ENCODE data around the gene KRTAP10-3.

Gene KRTAP10-3

DNA sequence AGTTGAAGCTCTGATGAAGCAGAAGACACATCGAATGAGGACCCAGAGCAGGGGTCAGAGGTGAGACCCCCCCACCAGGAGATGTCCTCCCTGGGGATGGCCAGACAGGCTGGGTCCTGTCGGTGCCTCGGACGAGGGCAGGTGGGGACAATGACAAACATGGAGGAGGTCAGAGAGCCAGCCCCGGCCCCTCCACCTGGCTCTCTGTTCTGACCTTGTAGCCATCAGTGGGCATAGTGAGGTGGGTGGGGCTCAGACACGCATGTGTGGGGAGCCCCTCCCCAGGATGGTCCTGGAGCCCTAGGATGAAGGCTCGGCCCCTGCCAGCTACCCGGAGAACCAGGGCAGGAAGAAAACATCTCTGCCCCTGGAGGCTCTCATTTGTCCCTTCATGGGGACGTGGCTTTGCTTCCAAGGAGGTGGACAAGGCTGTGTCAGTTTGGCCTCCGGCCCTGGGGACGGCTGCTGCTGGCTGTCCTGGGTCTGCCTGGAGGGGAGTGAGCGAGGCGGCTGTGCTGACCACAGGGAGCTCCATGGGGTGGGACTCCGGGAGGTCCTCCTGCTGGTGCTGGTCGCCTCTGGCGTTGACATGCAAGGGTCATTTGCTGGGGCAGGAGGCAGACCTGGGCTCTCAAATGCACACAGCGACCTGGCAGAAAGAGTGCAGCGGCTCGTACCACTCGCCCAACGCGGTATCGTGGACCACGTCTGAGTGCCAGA lies 31.2 kb upstream of the KRTAP10-3 start:
- Histone ChIP-seq H2AFZ (ENCODE audit: low read length) (no peak overlapping the region), H2BK5ac (ENCODE audit: low read length) (peak overlapping the region; percentile 85), H2BK120ac (ENCODE audit: low read depth, low read length) (peak overlapping the region; percentile 78), H3K14ac (ENCODE audit: low read length) (peak overlapping the region; percentile 76), H3K4me2 (ENCODE audit: insufficient read depth, low read length, poor library complexity, severe bottlenecking) (no peak overlapping the region), H3K9ac (ENCODE audit: low read depth, low read length, poor library complexity) (no peak overlapping the region), H4K91ac (ENCODE audit: low read depth, low read length, poor library complexity) (no peak overlapping the region), H4K8ac (ENCODE audit: low read depth, low read length) (peak overlapping the region; percentile 59), H3K4me1 (ENCODE audit: control insufficient read depth in 2 of 2, insufficient read depth in 1 of 2, low read depth in 1 of 2, low read length in 2 of 2) (peaks cover 3 to 6% of the 10 kb centered on the region in 2 donors), H3K4me3 (ENCODE audit: low read length in 2 of 2) (no peak overlapping the region), H2BK15ac (ENCODE audit: low read length) (peak overlapping the region; percentile 79), H3K27ac (replicated peaks; ENCODE audit: low read length) (no peak overlapping the region), H3K27me3 (ENCODE audit: control insufficient read depth in 3 of 3, insufficient read depth in 3 of 3, low read depth in 1 of 3, low read length in 3 of 3) (peaks cover 0 to 3% (median 0%) of the 10 kb centered on the region in 3 experiments), H3K18ac (ENCODE audit: low read length) (peak overlapping the region; percentile 33), H3K9me3 (replicated peaks in 1 of 2; ENCODE audit: control insufficient read depth in 2 of 2, insufficient read depth in 1 of 2, low read depth in 1 of 2, low read length in 2 of 2) (peaks cover 0 to 3% of the 10 kb centered on the region in 2 donors), H3K36me3 (replicated peaks in 1 of 2; ENCODE audit: control insufficient read depth in 2 of 2, insufficient read depth in 2 of 2, low read length in 2 of 2) (no peaks in the 10 kb centered on the region), H2AK5ac (ENCODE audit: low read depth, low read length) (peak overlapping the region; percentile 92), H2BK12ac (ENCODE audit: low read length) (peak overlapping the region; percentile 75), H3K79me1 (ENCODE audit: low read depth, low read length) (peaks cover 3% of the 10 kb centered on the region), H3K4ac (ENCODE audit: low read length) (no peak overlapping the region), H3K23ac (ENCODE audit: low read depth, low read length, poor library complexity) (peak overlapping the region; percentile 57)
- no peak for DNase-seq (ENCODE audit: low spot score)
- no CpG with 5 or more reads among the region's 24 CpGs for WGBS, 2 donors (ENCODE audit: extremely low coverage in 2 of 2, insufficient read length in 2 of 2, insufficient replicate concordance in 1 of 2)

DNA sequence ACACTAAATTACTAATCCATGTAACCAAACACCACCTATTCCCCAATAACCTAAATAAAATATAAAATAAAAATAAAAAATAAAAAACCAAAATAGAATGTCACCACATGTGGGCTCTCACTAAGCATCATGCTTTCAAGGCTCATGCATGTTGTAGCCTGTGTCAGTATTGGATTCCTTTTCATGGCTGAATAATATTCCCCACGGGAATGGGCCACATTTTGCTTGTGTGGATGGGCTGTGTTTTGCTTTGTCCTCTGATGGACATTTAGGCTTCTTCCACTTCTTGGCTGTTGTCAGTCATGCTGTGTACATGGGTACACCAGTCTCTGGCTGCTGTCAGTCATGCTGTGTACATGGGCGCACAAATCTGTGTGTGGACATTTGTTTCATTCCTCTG lies 30.5 kb upstream of the KRTAP10-3 start:
- Histone ChIP-seq H2AFZ (ENCODE audit: low read length) (no peak overlapping the region), H3K36me3 (replicated peaks in 1 of 2; ENCODE audit: control insufficient read depth in 2 of 2, insufficient read depth in 2 of 2, low read length in 2 of 2) (no peaks in the 10 kb centered on the region), H3K27me3 (ENCODE audit: control insufficient read depth in 3 of 3, insufficient read depth in 3 of 3, low read depth in 1 of 3, low read length in 3 of 3) (peaks cover 0 to 4% (median 0%) of the 10 kb centered on the region in 3 experiments), H4K8ac (ENCODE audit: low read depth, low read length) (no peak overlapping the region), H2BK5ac (ENCODE audit: low read length) (no peak overlapping the region), H3K4me2 (ENCODE audit: insufficient read depth, low read length, poor library complexity, severe bottlenecking) (no peak overlapping the region), H3K23ac (ENCODE audit: low read depth, low read length, poor library complexity) (no peak overlapping the region), H2BK15ac (ENCODE audit: low read length) (peak overlapping the region; percentile 79), H3K14ac (ENCODE audit: low read length) (no peak overlapping the region), H3K9me3 (replicated peaks in 1 of 2; ENCODE audit: control insufficient read depth in 2 of 2, insufficient read depth in 1 of 2, low read depth in 1 of 2, low read length in 2 of 2) (peaks cover 0 to 3% of the 10 kb centered on the region in 2 donors), H4K91ac (ENCODE audit: low read depth, low read length, poor library complexity) (no peak overlapping the region), H2BK12ac (ENCODE audit: low read length) (no peak overlapping the region), H3K27ac (replicated peaks; ENCODE audit: low read length) (no peak overlapping the region), H2BK120ac (ENCODE audit: low read depth, low read length) (peak overlapping the region; percentile 78), H3K18ac (ENCODE audit: low read length) (peak overlapping the region; percentile 33), H3K4me1 (ENCODE audit: control insufficient read depth in 2 of 2, insufficient read depth in 1 of 2, low read depth in 1 of 2, low read length in 2 of 2) (peaks cover 3 to 4% of the 10 kb centered on the region in 2 donors), H3K4ac (ENCODE audit: low read length) (no peak overlapping the region), H2AK5ac (ENCODE audit: low read depth, low read length) (peak overlapping the region; percentile 90), H3K9ac (ENCODE audit: low read depth, low read length, poor library complexity) (no peak overlapping the region), H3K4me3 (ENCODE audit: low read length in 2 of 2) (no peak overlapping the region), H3K79me1 (ENCODE audit: low read depth, low read length) (peaks cover 3% of the 10 kb centered on the region)
- no CpG with 5 or more reads among the region's 2 CpGs for WGBS, 2 donors (ENCODE audit: extremely low coverage in 2 of 2, insufficient read length in 2 of 2, insufficient replicate concordance in 1 of 2)
- no peak for DNase-seq (ENCODE audit: low spot score)

DNA sequence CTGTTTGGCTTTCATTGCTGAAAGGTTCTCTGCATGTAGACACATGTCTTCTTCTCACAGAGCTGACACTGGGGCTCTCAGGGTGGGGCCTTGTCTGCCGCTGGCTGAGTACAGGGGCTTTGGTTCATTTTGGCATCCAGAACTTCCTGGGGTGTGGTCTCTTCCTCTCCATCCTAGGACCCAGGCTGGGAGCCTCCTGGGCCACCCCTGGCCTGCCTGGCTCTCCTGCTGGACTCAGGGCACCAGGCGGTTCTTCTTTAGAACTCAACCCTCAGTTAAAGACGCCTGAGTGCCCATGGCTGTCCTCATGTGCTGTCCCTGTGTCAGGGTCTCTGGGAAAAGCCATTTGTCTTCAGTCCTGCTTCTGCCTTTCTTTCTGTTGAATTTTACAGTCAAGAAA lies 27.3 kb upstream of the KRTAP10-3 start:
- H2BK120ac ChIP-seq (ENCODE audit: low read depth, low read length) = no peak overlapping the region
- no peak overlapping the region for H3K27ac ChIP-seq (replicated peaks; ENCODE audit: low read length)
- no peak overlapping the region for H2BK5ac ChIP-seq (ENCODE audit: low read length)
- no peak overlapping the region for H3K9ac ChIP-seq (ENCODE audit: low read depth, low read length, poor library complexity)
- H4K8ac ChIP-seq (ENCODE audit: low read depth, low read length) = no peak overlapping the region
- H3K36me3 ChIP-seq (replicated peaks in 1 of 2; ENCODE audit: control insufficient read depth in 2 of 2, insufficient read depth in 2 of 2, low read length in 2 of 2) = no peaks in the 10 kb centered on the region
- no peak overlapping the region for H4K91ac ChIP-seq (ENCODE audit: low read depth, low read length, poor library complexity)
- DNase-seq (ENCODE audit: low spot score) = no peak
- no peak overlapping the region for H2AK5ac ChIP-seq (ENCODE audit: low read depth, low read length)
- H3K14ac ChIP-seq (ENCODE audit: low read length) = no peak overlapping the region
- no peak overlapping the region for H3K18ac ChIP-seq (ENCODE audit: low read length)
- peaks cover 0 to 6% (median 0%) of the 10 kb centered on the region in 3 experiments for H3K27me3 ChIP-seq (ENCODE audit: control insufficient read depth in 3 of 3, insufficient read depth in 3 of 3, low read depth in 1 of 3, low read length in 3 of 3)
- H3K9me3 ChIP-seq (replicated peaks in 1 of 2; ENCODE audit: control insufficient read depth in 2 of 2, insufficient read depth in 1 of 2, low read depth in 1 of 2, low read length in 2 of 2) = peaks cover 5 to 6% of the 10 kb centered on the region in 2 donors
- no peak overlapping the region for H3K23ac ChIP-seq (ENCODE audit: low read depth, low read length, poor library complexity)
- no peak overlapping the region for H2BK12ac ChIP-seq (ENCODE audit: low read length)
- no peak overlapping the region for H2AFZ ChIP-seq (ENCODE audit: low read length)
- no peak overlapping the region for H3K4ac ChIP-seq (ENCODE audit: low read length)
- no CpG with 5 or more reads among the region's 3 CpGs for WGBS, 2 donors (ENCODE audit: extremely low coverage in 2 of 2, insufficient read length in 2 of 2, insufficient replicate concordance in 1 of 2)
- no peak overlapping the region for H3K4me3 ChIP-seq (ENCODE audit: low read length in 2 of 2)
- no peak overlapping the region for H2BK15ac ChIP-seq (ENCODE audit: low read length)
- no peaks in the 10 kb centered on the region for H3K4me1 ChIP-seq (ENCODE audit: control insufficient read depth in 2 of 2, insufficient read depth in 1 of 2, low read depth in 1 of 2, low read length in 2 of 2)
- no peak overlapping the region for H3K4me2 ChIP-seq (ENCODE audit: insufficient read depth, low read length, poor library complexity, severe bottlenecking)
- peaks cover 3% of the 10 kb centered on the region for H3K79me1 ChIP-seq (ENCODE audit: low read depth, low read length)

DNA sequence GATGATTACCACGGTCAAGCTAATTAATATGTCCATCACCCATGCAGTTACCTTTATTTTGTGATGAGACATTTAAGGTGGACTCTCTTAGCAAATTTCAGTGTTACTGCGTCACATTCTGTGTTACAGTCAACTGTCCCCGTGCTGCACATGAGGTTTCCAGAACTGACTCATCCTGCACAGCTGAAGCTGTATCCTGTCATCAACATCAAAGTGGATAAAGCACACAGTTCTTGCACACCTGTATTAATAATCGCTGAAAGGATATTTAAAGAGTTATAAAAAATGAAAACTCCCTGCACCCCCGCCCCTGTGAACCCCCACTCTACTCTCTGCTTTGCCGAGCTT lies 25.2 kb upstream of the KRTAP10-3 start:
- peaks cover 0 to 6% (median 0%) of the 10 kb centered on the region in 3 experiments for H3K27me3 ChIP-seq (ENCODE audit: control insufficient read depth in 3 of 3, insufficient read depth in 3 of 3, low read depth in 1 of 3, low read length in 3 of 3)
- no peak overlapping the region for H2BK120ac ChIP-seq (ENCODE audit: low read depth, low read length)
- no peak overlapping the region for H3K14ac ChIP-seq (ENCODE audit: low read length)

More for the DNA sequence above, 25.2 kb upstream of the KRTAP10-3 start:
- Histone ChIP-seq H2BK15ac (ENCODE audit: low read length) (no peak overlapping the region), H3K4me3 (ENCODE audit: low read length in 2 of 2) (no peak overlapping the region), H2AK5ac (ENCODE audit: low read depth, low read length) (no peak overlapping the region), H2BK5ac (ENCODE audit: low read length) (no peak overlapping the region), H2AFZ (ENCODE audit: low read length) (no peak overlapping the region), H3K79me1 (ENCODE audit: low read depth, low read length) (no peaks in the 10 kb centered on the region), H3K4me1 (ENCODE audit: control insufficient read depth in 2 of 2, insufficient read depth in 1 of 2, low read depth in 1 of 2, low read length in 2 of 2) (no peaks in the 10 kb centered on the region), H3K4ac (ENCODE audit: low read length) (no peak overlapping the region), H2BK12ac (ENCODE audit: low read length) (no peak overlapping the region), H3K18ac (ENCODE audit: low read length) (no peak overlapping the region), H3K23ac (ENCODE audit: low read depth, low read length, poor library complexity) (no peak overlapping the region), H3K9ac (ENCODE audit: low read depth, low read length, poor library complexity) (no peak overlapping the region), H4K8ac (ENCODE audit: low read depth, low read length) (no peak overlapping the region), H3K36me3 (replicated peaks in 1 of 2; ENCODE audit: control insufficient read depth in 2 of 2, insufficient read depth in 2 of 2, low read length in 2 of 2) (no peaks in the 10 kb centered on the region), H3K27ac (replicated peaks; ENCODE audit: low read length) (no peak overlapping the region), H3K9me3 (replicated peaks in 1 of 2; ENCODE audit: control insufficient read depth in 2 of 2, insufficient read depth in 1 of 2, low read depth in 1 of 2, low read length in 2 of 2) (peaks cover 2 to 6% of the 10 kb centered on the region in 2 donors), H3K4me2 (ENCODE audit: insufficient read depth, low read length, poor library complexity, severe bottlenecking) (no peak overlapping the region), H4K91ac (ENCODE audit: low read depth, low read length, poor library complexity) (no peak overlapping the region)
- DNase-seq (ENCODE audit: low spot score) = no peak
- no CpG with 5 or more reads among the region's 6 CpGs for WGBS, 2 donors (ENCODE audit: extremely low coverage in 2 of 2, insufficient read length in 2 of 2, insufficient replicate concordance in 1 of 2)
